HG03354 (cell line): Measurements from ENCODE around the gene SPATA24.
"Not testable (repeated sequence)": the region's sequence is repeated elsewhere in the genome, so short reads cannot be mapped to it uniquely, and the experiment has no call there.

ENCODE experiments used
- ATAC-seq: cut with Tn5 transposase; IDR thresholded peaks from one replicate; pipeline ENCODE4 v1.9.1; 2021; ENCODE audit warnings: mild to moderate bottlenecking; ENCODE audit not compliant: unreplicated experiment, poor library complexity, severe bottlenecking

Gene SPATA24

DNA sequence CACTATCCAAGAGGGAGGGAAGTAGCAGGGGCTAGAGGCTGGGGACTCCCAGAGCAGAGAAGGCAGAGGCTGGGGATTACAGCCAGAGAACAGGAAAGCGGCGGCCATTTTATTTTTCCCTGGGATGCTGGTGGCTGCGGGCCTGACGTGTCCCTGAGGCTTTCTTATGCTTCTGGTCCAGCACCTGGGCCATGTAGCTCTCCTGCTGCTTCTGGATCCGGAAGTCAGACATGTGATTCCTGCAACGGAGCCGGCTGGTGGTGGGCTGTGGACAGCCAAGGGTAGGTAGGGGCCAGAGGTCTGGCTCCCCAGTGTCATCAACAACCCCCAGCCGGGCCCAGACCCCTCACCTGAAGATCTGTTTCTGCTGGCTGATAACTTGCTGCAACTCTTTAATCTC, 7.2 kb downstream of the SPATA24 start:
- ATAC-seq, result no peak

DNA sequence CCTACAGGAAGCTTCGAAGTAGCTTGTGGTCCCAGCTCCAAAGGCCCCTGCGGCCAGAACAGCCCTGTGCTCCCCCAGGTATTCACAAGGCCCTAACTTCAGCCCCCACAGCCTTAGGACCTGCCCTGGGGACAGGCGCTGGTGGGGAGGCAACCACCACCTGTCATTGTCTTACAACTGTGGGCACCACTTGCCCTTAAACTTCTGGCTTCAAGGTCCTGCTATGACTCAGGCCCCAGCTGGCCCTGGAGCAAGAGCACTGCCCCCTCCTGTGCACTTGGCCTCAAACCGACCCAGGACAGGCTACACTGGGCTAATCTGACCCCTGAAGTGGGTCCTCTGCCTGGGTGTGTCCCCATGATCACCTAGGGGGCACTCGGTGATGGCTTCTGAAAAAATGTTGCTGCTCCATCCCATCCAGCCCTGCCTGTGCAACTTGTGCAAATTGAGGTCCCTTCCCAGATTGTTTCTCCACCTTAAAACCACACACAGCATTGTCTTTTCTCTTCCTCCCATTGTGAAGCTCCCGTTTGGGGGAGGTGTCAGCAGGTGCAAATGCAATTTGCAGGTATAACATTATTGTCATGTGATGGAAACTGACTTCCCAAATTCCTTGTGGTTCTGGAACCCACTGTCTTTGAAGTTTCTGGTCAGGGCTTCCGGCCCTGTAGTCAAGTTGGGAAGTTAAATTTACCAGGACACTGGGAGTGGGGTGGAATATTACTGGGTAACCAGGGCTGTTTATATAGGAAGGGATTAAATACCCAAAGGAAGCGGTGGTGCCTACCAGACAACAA, 7.8 kb downstream of the SPATA24 start:
- no peak for ATAC-seq

GRCh38 chr5:139394654-139395566, 9.0 kb downstream of the SPATA24 start, which contains the start of gene PROB1:
Gene PROB1, minus strand, starts transcription at chr5:139395104. Its CDS starts 23 bp downstream, at chr5:139395081.
- ATAC-seq, result no peak

GRCh38 chr5:139394123-139394653, 9.7 kb downstream of the SPATA24 start:
- no peak for ATAC-seq

DNA sequence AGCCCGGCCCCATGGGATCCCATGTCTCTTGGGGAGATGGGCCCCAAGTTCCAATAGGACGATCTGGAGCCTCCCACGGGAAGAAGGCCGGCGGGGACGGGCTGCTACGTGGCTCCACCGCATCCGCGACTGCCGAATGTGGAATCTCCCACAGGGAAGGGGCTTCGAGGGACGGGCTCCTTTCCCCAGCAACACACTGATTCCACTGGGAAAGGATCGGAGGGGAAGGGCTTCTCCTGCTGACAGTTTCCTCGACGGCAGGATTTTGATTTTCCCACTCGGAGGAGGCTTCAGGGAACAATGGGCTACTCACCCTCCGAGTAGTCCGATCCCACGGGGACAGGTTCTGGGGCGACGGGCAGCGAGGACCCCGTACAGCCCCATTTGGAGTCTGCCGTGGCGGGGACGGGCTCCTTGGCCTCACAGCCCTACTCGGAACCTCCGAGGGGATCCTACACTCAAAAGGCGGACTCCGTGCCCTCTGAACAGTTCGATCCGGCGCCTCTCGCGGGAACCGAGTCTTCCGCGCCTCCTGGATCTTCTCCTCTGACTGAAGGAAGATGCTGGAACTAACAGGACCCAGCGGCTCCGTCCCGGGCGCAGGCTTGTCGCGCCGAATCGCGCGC, 10.3 kb downstream of the SPATA24 start:
- ATAC-seq, result no peak

- peak; percentile 50 for ATAC-seq
These were observed 11.0 kb downstream of the SPATA24 start for GRCh38 chr5:139392678-139393496.

DNA sequence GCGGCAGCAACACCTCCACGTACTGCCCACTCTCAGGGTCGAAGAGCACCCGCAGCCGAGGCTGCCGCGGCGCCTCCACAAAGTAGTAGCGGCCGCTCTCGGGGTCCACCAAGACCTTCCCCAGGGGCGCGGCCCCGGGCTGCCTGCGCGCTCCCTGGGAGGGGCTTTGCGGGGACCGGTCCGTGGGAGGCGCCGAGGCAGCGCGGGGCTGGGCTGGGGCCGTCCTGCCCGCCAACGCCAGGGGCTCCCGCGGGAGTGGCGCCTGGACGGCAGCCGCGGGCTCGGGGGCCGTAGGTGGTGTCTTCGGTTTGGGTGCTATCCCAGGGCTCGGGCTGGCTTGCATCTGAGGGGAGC, 11.6 kb downstream of the SPATA24 start:
- no peak for ATAC-seq

DNA sequence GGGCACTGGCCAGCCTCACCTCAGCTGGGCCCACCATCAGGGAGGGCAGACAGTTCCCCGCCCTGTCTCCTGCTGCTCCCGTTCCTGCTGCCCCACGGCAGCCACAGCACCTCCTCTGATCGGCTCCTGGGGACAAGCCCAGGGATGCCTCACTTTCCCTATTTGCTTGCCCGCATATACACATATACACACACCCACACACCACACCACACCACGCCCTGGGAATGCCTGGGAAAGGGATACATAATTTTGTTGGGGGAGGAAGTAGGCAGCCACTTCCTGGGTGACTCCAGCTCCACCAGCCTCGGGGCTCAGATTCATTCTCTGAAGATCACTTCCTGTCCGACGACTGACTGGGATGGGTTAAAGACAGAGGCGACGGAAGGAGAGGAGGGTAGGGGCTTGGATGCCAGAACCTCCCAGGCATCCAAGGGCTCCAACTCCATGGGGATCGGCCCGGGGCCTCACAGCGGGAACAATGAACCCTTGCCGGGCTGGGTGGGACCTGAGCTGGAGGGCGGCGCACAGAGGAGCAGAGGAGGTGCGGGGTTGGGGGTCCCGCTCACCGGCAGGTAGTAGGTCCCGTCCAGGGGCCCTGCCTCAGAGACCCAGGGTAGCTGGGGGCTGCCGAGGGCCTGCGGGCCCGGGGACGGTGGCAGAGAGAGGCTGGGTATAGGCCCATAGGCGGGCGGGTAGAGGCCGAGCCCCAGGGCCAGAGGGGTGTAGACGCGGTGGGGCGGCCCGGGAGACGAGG, 12.1 kb downstream of the SPATA24 start:
- no peak for ATAC-seq

DNA sequence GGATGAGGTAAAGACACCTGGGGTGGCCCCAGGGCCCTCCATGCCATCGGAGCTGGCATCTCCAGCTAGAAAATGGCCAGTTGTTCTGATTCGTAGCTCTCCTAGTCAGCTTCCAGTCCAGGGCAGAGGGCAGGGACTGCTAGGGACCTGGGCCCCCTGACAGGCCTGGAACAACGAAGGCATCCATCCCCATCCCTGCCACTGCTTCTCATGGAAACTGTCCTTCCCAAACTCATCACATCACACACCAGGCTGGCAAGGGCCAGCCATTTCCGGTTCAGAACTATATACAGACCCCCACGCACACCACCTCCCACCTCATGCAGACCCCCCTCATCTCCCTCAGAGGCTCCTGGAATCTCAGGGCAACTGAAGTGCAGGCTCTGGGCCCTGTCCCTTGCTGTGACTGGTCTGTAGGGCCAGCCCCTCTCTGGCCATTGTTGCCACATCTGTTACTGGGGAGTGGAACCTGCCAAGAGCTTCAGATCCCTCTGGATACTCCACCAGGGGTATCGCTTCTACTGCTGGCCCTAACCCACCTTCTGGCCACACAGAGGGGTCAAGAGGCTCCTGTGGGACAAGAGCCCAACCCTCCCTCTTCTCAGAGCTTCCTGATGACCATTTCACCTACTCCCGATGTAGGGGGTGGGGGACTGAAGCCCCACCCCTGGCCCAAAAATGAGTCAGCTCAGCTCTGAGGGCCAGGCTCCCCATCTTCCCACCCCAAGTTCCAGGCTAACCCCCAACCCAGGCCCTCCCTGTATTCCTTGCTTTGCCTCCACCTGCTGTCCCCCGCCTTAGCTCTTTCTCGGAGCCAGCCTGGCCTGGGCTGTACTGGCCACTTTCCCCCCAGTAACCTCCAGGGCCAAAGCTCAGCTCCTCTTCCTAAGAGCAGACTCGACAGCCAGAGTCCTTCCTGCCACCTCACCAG, 13.0 kb downstream of the SPATA24 start:
- no peak for ATAC-seq

GRCh38 chr5:139389701-139390638, 13.9 kb downstream of the SPATA24 start, which contains the start of gene MZB1:
Gene MZB1, minus strand, starts transcription at chr5:139389913. Its CDS starts 57 bp downstream, at chr5:139389856.
- peak; percentile 44 for ATAC-seq

DNA sequence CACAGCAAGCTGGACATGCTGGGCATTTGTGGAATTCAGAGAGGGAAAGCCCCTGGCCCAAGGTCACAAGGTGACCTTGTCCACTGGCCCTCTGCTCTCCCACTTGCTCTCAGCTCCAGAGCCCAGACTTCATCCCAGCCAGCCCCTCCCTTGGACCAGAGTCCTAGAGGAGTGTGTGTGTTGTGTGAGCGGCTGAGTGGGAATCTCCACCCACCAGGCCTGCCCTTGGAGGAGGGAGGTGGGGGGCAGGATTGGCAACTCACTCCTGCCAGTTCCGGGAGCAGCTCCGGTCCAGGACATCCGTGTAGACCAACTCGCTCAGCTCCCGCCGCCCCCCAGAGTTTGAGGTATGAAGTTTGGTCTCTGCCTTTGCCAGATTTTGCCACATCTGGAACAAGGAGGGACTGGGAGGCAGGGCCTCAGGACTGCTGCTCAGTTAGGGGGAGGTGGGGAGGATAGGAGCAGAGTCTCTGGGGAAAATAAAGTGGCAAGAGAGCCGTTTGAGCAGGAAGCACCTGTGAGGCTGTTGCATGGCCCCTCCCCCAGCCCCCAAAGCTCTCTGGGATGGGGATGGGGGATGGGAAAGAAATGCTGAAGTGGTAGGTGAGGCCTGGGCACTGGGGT, 15.6 kb downstream of the SPATA24 start:
- no peak for ATAC-seq

- ATAC-seq, result no peak
These were observed 16.2 kb downstream of the SPATA24 start for GRCh38 chr5:139387611-139388197.

- ATAC-seq, result not testable (repeated sequence)
These were observed 16.9 kb downstream of the SPATA24 start for GRCh38 chr5:139386956-139387355.

DNA sequence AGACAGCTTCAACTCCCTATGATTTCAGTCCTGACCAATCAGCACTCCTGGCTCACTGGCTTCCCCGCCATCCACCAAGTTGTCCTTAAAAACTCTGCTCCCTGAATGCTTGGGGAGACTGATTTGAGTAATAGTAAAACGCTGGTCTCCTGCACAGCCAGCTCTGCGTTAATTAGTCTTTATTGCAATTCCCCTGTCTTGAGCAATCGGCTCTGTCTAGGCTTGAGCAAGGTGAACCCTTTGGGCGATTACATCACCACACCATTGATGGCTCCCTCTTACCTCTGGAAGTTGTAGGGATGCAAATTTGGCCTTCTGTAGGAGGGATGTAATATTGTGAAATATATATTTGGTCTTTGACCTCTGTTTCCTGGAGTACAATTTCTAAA, 17.8 kb downstream of the SPATA24 start:
- ATAC-seq, result no peak
